ENCODE data around the gene CDH22. TPM values are rescaled to one million over a fixed set of nuclear protein-coding genes. Genes with fewer than 3 reads are reported as not detected.

The CDH22 gene, protein sequence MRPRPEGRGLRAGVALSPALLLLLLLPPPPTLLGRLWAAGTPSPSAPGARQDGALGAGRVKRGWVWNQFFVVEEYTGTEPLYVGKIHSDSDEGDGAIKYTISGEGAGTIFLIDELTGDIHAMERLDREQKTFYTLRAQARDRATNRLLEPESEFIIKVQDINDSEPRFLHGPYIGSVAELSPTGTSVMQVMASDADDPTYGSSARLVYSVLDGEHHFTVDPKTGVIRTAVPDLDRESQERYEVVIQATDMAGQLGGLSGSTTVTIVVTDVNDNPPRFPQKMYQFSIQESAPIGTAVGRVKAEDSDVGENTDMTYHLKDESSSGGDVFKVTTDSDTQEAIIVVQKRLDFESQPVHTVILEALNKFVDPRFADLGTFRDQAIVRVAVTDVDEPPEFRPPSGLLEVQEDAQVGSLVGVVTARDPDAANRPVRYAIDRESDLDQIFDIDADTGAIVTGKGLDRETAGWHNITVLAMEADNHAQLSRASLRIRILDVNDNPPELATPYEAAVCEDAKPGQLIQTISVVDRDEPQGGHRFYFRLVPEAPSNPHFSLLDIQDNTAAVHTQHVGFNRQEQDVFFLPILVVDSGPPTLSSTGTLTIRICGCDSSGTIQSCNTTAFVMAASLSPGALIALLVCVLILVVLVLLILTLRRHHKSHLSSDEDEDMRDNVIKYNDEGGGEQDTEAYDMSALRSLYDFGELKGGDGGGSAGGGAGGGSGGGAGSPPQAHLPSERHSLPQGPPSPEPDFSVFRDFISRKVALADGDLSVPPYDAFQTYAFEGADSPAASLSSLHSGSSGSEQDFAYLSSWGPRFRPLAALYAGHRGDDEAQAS
- total RNA-seq: 1 to 10 TPM in 1 of 4 donors, under 1 TPM in 3; 0.11 to 1.4 (median 0.47) TPM
- polyA plus RNA-seq: 1 to 10 TPM in 1 of 3 donors, under 1 TPM in 2; 0.17 to 1.2 (median 0.53) TPM
- long read RNA-seq, donor 1, partial matches to known transcripts: 1 of 1 reads
- long read RNA-seq, donor 1, other reads (novel, unspliced or antisense): 0 of 1 reads
- long read RNA-seq, donor 2, partial matches to known transcripts: 1 of 3 reads
- long read RNA-seq, donor 2, other reads (novel, unspliced or antisense): 2 of 3 reads

DNA sequence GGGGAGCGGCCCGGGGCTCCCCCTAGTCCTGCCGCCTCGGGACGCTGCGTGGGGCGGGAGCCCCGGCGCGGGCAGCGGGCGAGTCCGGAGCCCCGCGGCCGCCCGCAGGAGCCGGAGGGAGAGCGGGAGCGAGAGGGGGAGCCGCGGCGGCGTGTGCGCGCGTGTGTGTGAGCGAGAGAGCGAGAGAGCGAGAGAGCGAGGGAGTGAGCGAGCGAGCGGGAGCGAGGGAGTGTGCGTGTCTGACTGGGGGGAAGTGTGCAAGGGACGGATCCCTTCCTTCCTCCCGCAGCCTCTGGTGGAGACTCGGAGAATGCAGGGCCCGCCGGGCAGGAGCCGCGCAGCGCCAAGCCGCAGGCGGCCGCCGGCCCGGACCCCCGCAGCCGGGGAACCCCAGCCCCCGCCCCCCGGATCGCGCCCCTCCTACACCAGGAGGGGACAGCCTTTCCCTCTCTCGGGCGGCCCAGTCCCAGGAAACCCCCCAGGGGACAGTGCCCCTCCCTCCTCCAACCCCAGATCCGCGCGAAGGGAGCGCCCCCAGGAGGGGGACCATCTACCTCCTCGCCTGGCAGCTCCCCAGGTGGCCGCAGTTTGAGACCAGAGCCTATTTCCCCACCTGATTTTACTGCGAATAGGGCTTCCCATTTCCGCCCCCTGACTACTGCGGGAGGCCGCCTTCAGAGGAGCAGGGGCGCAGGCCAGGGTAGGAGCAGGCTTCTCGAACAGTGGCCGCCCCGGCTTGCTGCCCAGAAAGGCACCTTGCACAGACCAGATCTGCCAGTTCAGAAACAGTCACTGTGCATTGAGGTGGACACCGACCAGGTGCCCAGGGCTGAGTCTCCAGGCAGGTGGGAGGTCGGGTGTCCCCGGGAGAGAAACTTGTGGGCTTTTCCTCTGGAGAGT, at the start of gene CDH22:
Gene CDH22, minus strand, starts transcription at position 241 of the 900 bp plus-strand sequence. CDS start 57,204 bp downstream, outside the sequence.
- no peaks in the 10 kb centered on the region for H3K9me3 ChIP-seq
- WGBS, 3 donors: 3 to 5% (median 4%) methylated on average over 46 to 74 of the region's 74 CpGs
- intact Hi-C loops (cut with DNase I): loop anchor here (2.0 to 5.0 kb wide), 2 partner anchors 40 to 176 kb away; no protein-coding TSS in a partner anchor
- TF ChIP-seq, protein P1, sequence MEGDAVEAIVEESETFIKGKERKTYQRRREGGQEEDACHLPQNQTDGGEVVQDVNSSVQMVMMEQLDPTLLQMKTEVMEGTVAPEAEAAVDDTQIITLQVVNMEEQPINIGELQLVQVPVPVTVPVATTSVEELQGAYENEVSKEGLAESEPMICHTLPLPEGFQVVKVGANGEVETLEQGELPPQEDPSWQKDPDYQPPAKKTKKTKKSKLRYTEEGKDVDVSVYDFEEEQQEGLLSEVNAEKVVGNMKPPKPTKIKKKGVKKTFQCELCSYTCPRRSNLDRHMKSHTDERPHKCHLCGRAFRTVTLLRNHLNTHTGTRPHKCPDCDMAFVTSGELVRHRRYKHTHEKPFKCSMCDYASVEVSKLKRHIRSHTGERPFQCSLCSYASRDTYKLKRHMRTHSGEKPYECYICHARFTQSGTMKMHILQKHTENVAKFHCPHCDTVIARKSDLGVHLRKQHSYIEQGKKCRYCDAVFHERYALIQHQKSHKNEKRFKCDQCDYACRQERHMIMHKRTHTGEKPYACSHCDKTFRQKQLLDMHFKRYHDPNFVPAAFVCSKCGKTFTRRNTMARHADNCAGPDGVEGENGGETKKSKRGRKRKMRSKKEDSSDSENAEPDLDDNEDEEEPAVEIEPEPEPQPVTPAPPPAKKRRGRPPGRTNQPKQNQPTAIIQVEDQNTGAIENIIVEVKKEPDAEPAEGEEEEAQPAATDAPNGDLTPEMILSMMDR (IDR thresholded peaks at IDR 0.05): peak; percentile 39
- H3K4me1 ChIP-seq: no peaks in the 10 kb centered on the region
- H3K36me3 ChIP-seq (ENCODE audit: insufficient read depth in 1 of 2, low read depth in 1 of 2): no peaks in the 10 kb centered on the region
- ATAC-seq (peak; percentile 71 to 87 (median 82)), DNase-seq (peak; percentile 55 to 81)
- H3K27ac ChIP-seq: no peak within 1 kb of the TSS
- H3K27me3 ChIP-seq (ENCODE audit: insufficient read depth in 3 of 3, low read length in 2 of 3): peaks cover 0 to 95% (median 17%) of the 10 kb centered on the region in 3 donors
- H3K4me3 ChIP-seq: peak within 1 kb of the TSS; percentile 63

DNA sequence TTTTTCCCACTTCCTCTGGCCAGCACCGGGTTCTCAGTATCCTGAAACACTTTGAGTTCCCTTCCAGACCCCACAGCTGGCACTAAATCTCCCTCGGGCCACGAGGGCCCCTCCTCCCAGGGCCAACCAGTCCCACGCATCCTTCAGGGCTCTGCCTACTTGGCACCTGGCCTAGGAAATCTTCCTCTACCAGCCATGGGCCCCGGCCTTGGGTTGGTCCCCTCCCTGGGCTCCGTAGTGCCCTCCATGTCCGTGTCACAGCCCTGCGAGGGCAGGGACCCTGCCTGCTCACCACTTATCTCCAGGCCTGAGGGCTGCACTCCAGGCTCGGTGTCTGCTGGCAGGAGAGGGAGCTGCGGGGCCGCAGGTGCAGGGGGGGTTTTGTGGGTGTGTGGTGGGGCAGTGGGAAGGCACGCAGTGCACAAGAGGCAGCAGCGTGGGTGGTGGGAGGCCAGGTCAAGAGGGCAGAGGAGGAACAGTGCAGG, 48.8 kb upstream of the CDH22 start:
- TF ChIP-seq, protein P1 (IDR thresholded peaks at IDR 0.05): no peak
- peaks cover 0 to 33% of the 10 kb centered on the region in 2 donors for H3K36me3 ChIP-seq (ENCODE audit: insufficient read depth in 1 of 2, low read depth in 1 of 2)
- H3K9me3 ChIP-seq: no peaks in the 10 kb centered on the region
- DNase-seq (peak in 1 of 2 donors; percentile 49), ATAC-seq (peak; percentile 9 to 49 (median 26))
- 8 to 13% (median 9%) methylated on average over 13 of the region's 13 CpGs for WGBS, 3 donors
- H3K27ac ChIP-seq: peak overlapping the region; percentile 41
- intact Hi-C loops (cut with DNase I): no loop called here
- H3K27me3 ChIP-seq (ENCODE audit: insufficient read depth in 3 of 3, low read length in 2 of 3): no peaks in the 10 kb centered on the region
- H3K4me1 ChIP-seq: peaks cover 41% of the 10 kb centered on the region
- H3K4me3 ChIP-seq: no peak overlapping the region

DNA sequence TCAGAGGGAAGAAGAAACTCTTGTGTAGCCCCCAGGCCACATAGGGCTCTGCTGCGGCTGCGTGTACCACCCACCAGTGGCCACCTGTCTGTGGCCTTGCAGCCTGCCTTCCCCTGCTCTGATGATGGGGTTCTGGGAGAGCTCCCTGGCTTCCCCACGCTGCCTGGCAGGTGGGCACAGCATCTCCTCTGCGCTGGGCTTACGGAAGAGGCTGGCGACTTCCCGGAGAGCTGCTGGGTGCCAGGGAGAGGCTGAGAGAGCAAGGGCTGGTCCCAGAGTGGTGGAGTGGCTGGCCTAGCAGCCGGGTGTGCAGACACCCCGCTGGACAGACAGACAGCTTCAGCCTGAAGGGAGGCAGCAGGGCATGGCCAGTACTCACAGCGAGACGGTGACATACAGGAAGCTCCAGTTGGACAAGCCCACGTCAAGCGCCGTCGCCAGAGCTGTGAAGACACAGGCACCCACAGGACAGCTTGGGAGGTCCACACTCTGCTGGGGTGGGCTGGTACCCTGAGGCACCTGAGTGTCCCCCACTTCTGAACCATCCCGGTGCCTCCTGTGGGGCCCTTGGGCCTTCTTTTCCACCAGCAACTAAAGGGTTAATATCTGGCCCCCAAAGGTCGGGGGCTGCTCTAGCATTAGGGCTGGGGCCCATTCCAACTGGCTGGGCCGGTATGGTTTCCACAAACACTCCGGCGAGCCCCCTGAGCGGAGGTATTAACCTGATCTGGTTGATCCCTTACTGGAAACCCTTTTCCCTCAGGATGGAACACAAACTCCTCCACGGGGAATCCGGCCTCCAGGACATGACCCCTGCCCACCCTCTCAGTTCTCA, 48.1 kb upstream of the CDH22 start:
- H3K4me3 ChIP-seq: no peak overlapping the region
- peaks cover 0 to 37% of the 10 kb centered on the region in 2 donors for H3K36me3 ChIP-seq (ENCODE audit: insufficient read depth in 1 of 2, low read depth in 1 of 2)
- no peaks in the 10 kb centered on the region for H3K27me3 ChIP-seq (ENCODE audit: insufficient read depth in 3 of 3, low read length in 2 of 3)
- peaks cover 35% of the 10 kb centered on the region for H3K4me1 ChIP-seq
- no peaks in the 10 kb centered on the region for H3K9me3 ChIP-seq
- DNase-seq (no peak), ATAC-seq (peak in 1 of 4 donors; percentile 4)
- H3K27ac ChIP-seq: peak overlapping the region; percentile 41
- intact Hi-C loops (cut with DNase I): no loop called here
- 44 to 59% (median 46%) methylated on average over 22 to 23 of the region's 23 CpGs for WGBS, 3 donors
- TF ChIP-seq, protein P1 (IDR thresholded peaks at IDR 0.05): no peak

All from psoas muscle (tissue), 8 donors.